ENCODE measurements around the gene PPP6R3.
A peak's percentile ranks its signal among the peaks of the same experiment; 100 is the strongest.

PPP6R3 gene

DNA sequence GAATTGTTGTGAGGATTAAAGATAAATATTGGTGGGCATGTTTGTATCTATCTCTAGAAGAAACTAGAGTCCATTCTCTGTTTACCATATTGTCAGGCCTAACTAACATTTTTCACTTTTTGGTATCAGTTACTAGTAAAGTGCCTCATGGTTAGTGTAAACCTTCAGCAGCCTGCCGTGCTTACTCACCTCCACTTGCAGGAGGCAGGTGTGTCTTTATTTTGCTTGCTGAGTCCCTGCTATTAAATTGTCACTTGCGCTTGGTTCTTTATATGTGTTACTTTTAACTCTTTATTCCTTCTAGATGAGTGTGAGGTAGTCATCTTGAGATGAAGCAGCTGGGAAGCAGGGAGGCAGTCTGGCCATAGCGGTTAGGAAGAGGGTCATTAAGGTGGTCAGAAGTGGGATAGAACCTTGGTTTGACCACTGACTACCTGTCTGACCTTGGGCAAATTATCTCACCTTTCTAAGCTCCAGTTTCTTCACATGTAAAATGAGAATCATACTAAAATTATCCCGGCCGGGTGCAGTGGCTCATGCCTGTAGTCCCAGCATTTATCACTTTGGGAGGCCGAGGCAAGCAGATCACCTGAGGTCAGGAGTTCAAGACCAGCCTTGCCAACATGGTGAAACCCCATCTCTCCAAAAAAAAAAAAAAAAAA, 21.2 kb downstream of the PPP6R3 start:
- peaks cover 88% of the 10 kb centered on the region for H3K36me3 Mint-ChIP-seq (ENCODE audit: low read depth)
- no peaks in the 10 kb centered on the region for H3K27me3 Mint-ChIP-seq (ENCODE audit: low read depth)

DNA sequence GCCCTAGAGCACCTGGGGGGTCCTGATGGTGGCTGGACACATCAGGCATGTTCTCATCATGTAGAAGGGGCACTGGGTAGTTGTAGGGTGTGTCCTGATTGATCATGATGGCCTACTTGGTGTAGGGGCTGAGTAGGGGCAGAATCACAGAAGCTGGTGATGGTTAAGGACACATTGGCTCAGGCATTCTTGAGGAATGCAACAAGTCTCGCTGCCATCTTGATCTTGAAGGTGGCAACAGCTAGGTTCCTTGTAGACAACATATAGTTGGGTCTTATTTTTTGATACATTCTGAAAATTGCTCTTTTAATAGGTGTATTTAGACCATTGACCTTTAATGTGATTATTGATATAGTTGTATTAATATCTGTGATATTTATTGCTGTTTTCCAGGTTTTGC, 28.1 kb downstream of the PPP6R3 start:
- Mint-ChIP-seq H3K4me3 (no peak overlapping the region), H3K9me3 (peaks cover 24% of the 10 kb centered on the region), H3K36me3 (ENCODE audit: low read depth) (peaks cover 43% of the 10 kb centered on the region), H3K27ac (no peak overlapping the region), H3K4me1 (peaks cover 9% of the 10 kb centered on the region), H3K27me3 (ENCODE audit: low read depth) (no peaks in the 10 kb centered on the region)
- TF ChIP-seq, protein P1, sequence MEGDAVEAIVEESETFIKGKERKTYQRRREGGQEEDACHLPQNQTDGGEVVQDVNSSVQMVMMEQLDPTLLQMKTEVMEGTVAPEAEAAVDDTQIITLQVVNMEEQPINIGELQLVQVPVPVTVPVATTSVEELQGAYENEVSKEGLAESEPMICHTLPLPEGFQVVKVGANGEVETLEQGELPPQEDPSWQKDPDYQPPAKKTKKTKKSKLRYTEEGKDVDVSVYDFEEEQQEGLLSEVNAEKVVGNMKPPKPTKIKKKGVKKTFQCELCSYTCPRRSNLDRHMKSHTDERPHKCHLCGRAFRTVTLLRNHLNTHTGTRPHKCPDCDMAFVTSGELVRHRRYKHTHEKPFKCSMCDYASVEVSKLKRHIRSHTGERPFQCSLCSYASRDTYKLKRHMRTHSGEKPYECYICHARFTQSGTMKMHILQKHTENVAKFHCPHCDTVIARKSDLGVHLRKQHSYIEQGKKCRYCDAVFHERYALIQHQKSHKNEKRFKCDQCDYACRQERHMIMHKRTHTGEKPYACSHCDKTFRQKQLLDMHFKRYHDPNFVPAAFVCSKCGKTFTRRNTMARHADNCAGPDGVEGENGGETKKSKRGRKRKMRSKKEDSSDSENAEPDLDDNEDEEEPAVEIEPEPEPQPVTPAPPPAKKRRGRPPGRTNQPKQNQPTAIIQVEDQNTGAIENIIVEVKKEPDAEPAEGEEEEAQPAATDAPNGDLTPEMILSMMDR (IDR thresholded peaks at IDR 0.05; ENCODE audit: unreplicated experiment in 3 of 3) = no peak

More for the DNA sequence above, 21.2 kb downstream of the PPP6R3 start:
- no peak overlapping the region for H3K4me3 Mint-ChIP-seq
- TF ChIP-seq, protein P1 (IDR thresholded peaks at IDR 0.05; ENCODE audit: unreplicated experiment in 3 of 3) = no peak
- H3K4me1 Mint-ChIP-seq = peaks cover 23% of the 10 kb centered on the region
- peak overlapping the region in 2 of 3 experiments; percentile 19 to 30 for H3K27ac Mint-ChIP-seq
- peaks cover 32% of the 10 kb centered on the region for H3K9me3 Mint-ChIP-seq

DNA sequence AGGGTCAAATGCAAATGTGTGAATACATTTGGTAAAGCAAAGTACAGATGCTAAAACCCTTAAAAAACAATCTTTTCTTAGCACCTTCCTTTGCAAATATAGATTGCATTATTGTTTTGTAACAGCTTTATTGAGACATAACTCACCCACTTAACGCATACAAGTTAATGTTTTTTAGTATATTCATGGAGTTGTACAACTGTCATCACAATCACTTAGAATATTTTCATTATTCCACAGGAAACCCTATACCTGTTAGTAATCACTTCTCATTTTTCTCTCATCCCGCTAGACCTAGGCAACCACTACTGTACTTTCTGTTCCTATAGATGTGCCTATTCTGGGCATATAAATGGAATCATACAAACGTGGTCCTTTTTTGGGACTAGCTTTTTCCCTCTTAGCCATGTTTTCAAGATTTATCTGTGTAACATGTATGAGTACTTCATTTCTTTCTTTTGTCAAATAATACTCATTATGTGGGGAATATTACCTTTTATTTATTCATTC, 34.7 kb downstream of the PPP6R3 start:
- Mint-ChIP-seq H3K27ac (no peak overlapping the region), H3K36me3 (ENCODE audit: low read depth) (no peaks in the 10 kb centered on the region), H3K9me3 (no peaks in the 10 kb centered on the region), H3K4me1 (peaks cover 38% of the 10 kb centered on the region), H3K27me3 (ENCODE audit: low read depth) (no peaks in the 10 kb centered on the region), H3K4me3 (no peak overlapping the region)
- TF ChIP-seq, protein P1 (IDR thresholded peaks at IDR 0.05; ENCODE audit: unreplicated experiment in 3 of 3) = no peak

DNA sequence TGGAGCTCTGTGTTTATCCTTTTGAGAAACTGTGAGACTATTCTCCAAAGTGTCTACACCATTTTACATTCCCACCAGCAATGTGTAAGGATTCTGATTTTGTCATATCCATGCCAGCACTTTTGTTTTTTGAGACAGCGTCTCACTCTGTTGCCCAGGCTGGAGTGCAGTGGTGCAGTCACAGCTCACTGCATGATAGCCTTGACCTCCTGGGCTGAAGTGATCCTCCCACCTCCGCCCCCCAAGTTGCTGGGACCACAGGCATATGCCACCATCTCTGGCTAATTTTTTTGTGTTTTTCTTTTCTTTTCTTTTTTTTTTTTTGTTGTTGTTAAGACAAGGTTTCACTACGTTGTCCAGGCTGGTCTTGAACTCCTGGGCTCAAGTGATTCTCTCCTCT, 35.3 kb downstream of the PPP6R3 start:
- Mint-ChIP-seq H3K27ac (no peak overlapping the region), H3K27me3 (ENCODE audit: low read depth) (no peaks in the 10 kb centered on the region), H3K9me3 (no peaks in the 10 kb centered on the region), H3K36me3 (ENCODE audit: low read depth) (no peaks in the 10 kb centered on the region), H3K4me3 (no peak overlapping the region), H3K4me1 (peaks cover 39% of the 10 kb centered on the region)
- TF ChIP-seq, protein P1 (IDR thresholded peaks at IDR 0.05; ENCODE audit: unreplicated experiment in 3 of 3) = no peak

DNA sequence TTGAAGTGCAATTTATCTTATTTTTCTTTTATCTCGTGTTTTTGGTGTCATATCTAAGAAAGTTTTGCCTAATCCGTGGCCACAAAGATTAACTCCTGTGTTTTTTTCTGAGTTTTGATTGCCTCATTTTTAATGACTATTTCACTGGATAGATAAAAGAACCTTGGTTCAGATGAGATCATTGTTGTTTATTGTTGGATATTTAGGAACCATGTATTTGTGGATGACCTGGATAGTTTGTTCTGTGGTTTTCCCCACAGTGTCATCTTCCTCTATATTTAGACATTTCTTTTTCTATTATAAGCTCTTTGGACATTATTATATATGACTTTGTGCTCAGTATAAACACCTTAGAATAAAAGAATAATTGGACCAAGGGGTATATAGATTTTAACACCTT, 37.2 kb downstream of the PPP6R3 start:
- Mint-ChIP-seq H3K9me3 (no peaks in the 10 kb centered on the region), H3K4me3 (no peak overlapping the region), H3K36me3 (ENCODE audit: low read depth) (no peaks in the 10 kb centered on the region), H3K4me1 (peaks cover 48% of the 10 kb centered on the region), H3K27me3 (ENCODE audit: low read depth) (no peaks in the 10 kb centered on the region), H3K27ac (peak overlapping the region in 2 of 3 experiments; percentile 32 to 39)
- TF ChIP-seq, protein P1 (IDR thresholded peaks at IDR 0.05; ENCODE audit: unreplicated experiment in 3 of 3) = no peak

DNA sequence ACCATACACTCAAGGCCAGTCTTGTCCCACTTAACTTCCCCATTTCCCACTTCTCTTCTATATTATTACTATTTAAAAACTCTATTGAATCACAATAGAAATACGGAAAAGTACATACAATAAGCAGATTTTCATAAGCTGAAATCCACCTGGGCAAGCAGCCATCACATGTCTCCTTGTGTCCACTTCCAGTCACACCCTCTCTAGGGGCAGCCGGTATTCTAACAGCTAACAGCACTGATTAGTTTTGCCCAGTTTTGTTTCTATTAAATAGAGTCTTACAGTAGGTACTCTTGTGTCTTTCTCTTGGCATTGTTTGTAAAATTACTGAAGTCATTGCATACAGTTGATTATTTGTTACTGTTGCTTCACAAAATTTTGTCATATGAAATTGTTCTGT, 37.8 kb downstream of the PPP6R3 start:
- Mint-ChIP-seq H3K4me1 (peaks cover 51% of the 10 kb centered on the region), H3K4me3 (no peak overlapping the region), H3K9me3 (no peaks in the 10 kb centered on the region)

More for the DNA sequence above, 37.8 kb downstream of the PPP6R3 start:
- Mint-ChIP-seq H3K36me3 (ENCODE audit: low read depth) (no peaks in the 10 kb centered on the region), H3K27me3 (ENCODE audit: low read depth) (no peaks in the 10 kb centered on the region), H3K27ac (peak overlapping the region in 1 of 3 experiments; percentile 32)
- TF ChIP-seq, protein P1 (IDR thresholded peaks at IDR 0.05; ENCODE audit: unreplicated experiment in 3 of 3) = no peak
